Skeletal muscle tissue (tissue), 4 donors: ENCODE data around the gene TOM1L2. TPM values are rescaled to one million over a fixed set of nuclear protein-coding genes. Genes with fewer than 3 reads are reported as not detected.
A peak's percentile ranks its signal among the peaks of the same experiment; 100 is the strongest.

Experiments used
- H3K27ac ChIP-seq: one replicate; pipeline ENCODE4 v1.7.0; 2013; ENCODE audit warnings: mild to moderate bottlenecking, low read depth, low read length, inconsistent platforms
- H3K27me3 ChIP-seq, 3 donors: one replicate each; pipeline ENCODE4 v1.7.0; 2013; ENCODE audit warnings: low read length in 3 of 3; ENCODE audit not compliant: control insufficient read depth in 3 of 3, insufficient read depth in 3 of 3
- H3K36me3 ChIP-seq, 3 donors: one replicate each; pipeline ENCODE4 v1.7.0; 2013; ENCODE audit warnings: low read length in 3 of 3; ENCODE audit not compliant: control insufficient read depth in 3 of 3, insufficient read depth in 3 of 3
- H3K4me1 ChIP-seq, 3 donors: one replicate each; pipeline ENCODE4 v1.7.0; 2013; ENCODE audit warnings: low read length in 3 of 3, mild to moderate bottlenecking in 3 of 3; ENCODE audit not compliant: control insufficient read depth in 3 of 3, insufficient read depth in 3 of 3
- H3K4me3 ChIP-seq, 3 donors: one replicate each; pipeline ENCODE4 v1.7.0; 2013; ENCODE audit warnings: low read length in 3 of 3
- H3K9ac ChIP-seq, 3 donors: one replicate each; pipeline ENCODE4 v1.7.0; 2013; ENCODE audit warnings: low read length in 3 of 3, mild to moderate bottlenecking in 3 of 3, moderate library complexity in 2 of 3, low read depth in 1 of 3
- H3K9me3 ChIP-seq, 3 donors: one replicate each; pipeline ENCODE4 v1.7.0; 2013; ENCODE audit warnings: low read length in 3 of 3; ENCODE audit not compliant: control insufficient read depth in 3 of 3
- total RNA-seq: library from RNA; depleted of rRNA; stranded (reverse); fragments of >200 nt; gene quantifications from one replicate; pipeline ENCODE4 v1.2.3, GENCODE V29; 2014
- donor health status: Osteomylitis.

TOM1L2 gene
- total RNA-seq, 1 donor from 2014 or later = 14.1 TPM

- Histone ChIP-seq H3K27ac (peak overlapping the region; percentile 95), H3K9me3 (no peaks in the 10 kb centered on the region), H3K4me1 (peaks cover 74 to 83% (median 79%) of the 10 kb centered on the region in 3 donors), H3K4me3 (peak overlapping the region in 2 of 3 donors; percentile 45 to 48), H3K36me3 (peaks cover 70 to 73% (median 71%) of the 10 kb centered on the region in 3 donors), H3K9ac (peak overlapping the region; percentile 69 to 87 (median 70)), H3K27me3 (no peaks in the 10 kb centered on the region)
These were observed 157.2 kb downstream of the TOM1L2 start for GRCh38 chr17:17815062-17815406.

- H3K9me3 ChIP-seq = no peaks in the 10 kb centered on the region
- H3K27me3 ChIP-seq = no peaks in the 10 kb centered on the region
- peak overlapping the region in 2 of 3 donors; percentile 35 to 48 for H3K4me3 ChIP-seq
- H3K36me3 ChIP-seq = peaks cover 66 to 68% (median 67%) of the 10 kb centered on the region in 3 donors
- H3K27ac ChIP-seq = peak overlapping the region; percentile 95
- peak overlapping the region; percentile 12 to 87 (median 57) for H3K9ac ChIP-seq
- H3K4me1 ChIP-seq = peaks cover 68 to 77% (median 74%) of the 10 kb centered on the region in 3 donors
These were observed 157.8 kb downstream of the TOM1L2 start for GRCh38 chr17:17814162-17815061.

GRCh38 chr17:17813725-17814095, 158.5 kb downstream of the TOM1L2 start:
- Histone ChIP-seq H3K27ac (peak overlapping the region; percentile 95), H3K27me3 (no peaks in the 10 kb centered on the region), H3K4me3 (no peak overlapping the region), H3K9me3 (no peaks in the 10 kb centered on the region), H3K36me3 (peaks cover 59 to 61% (median 60%) of the 10 kb centered on the region in 3 donors), H3K4me1 (peaks cover 61 to 70% (median 67%) of the 10 kb centered on the region in 3 donors), H3K9ac (peak overlapping the region in 1 of 3 donors; percentile 87)

GRCh38 chr17:17813055-17813724, 159.0 kb downstream of the TOM1L2 start:
- H3K9ac ChIP-seq = no peak overlapping the region
- H3K4me3 ChIP-seq = no peak overlapping the region
- no peaks in the 10 kb centered on the region for H3K9me3 ChIP-seq
- peaks cover 56 to 65% (median 62%) of the 10 kb centered on the region in 3 donors for H3K4me1 ChIP-seq
- H3K27me3 ChIP-seq = no peaks in the 10 kb centered on the region
- H3K27ac ChIP-seq = no peak overlapping the region
- peaks cover 54 to 55% (median 55%) of the 10 kb centered on the region in 3 donors for H3K36me3 ChIP-seq

GRCh38 chr17:17812211-17813054, 159.8 kb downstream of the TOM1L2 start:
- no peaks in the 10 kb centered on the region for H3K27me3 ChIP-seq
- H3K36me3 ChIP-seq = peaks cover 49 to 51% (median 49%) of the 10 kb centered on the region in 3 donors
- no peaks in the 10 kb centered on the region for H3K9me3 ChIP-seq
- H3K9ac ChIP-seq = peak overlapping the region in 1 of 3 donors; percentile 16
- peak overlapping the region; percentile 7 for H3K27ac ChIP-seq
- H3K4me1 ChIP-seq = peaks cover 49 to 63% (median 55%) of the 10 kb centered on the region in 3 donors
- no peak overlapping the region for H3K4me3 ChIP-seq

GRCh38 chr17:17811381-17812210, 160.6 kb downstream of the TOM1L2 start:
- Histone ChIP-seq H3K27me3 (no peaks in the 10 kb centered on the region), H3K4me1 (peaks cover 44 to 56% (median 52%) of the 10 kb centered on the region in 3 donors), H3K36me3 (peaks cover 41 to 42% (median 41%) of the 10 kb centered on the region in 3 donors), H3K9ac (peak overlapping the region in 1 of 3 donors; percentile 25), H3K27ac (no peak overlapping the region), H3K9me3 (no peaks in the 10 kb centered on the region), H3K4me3 (no peak overlapping the region)

GRCh38 chr17:17810895-17811248, 161.3 kb downstream of the TOM1L2 start:
- peaks cover 35 to 37% (median 36%) of the 10 kb centered on the region in 3 donors for H3K36me3 ChIP-seq
- no peak overlapping the region for H3K9ac ChIP-seq
- no peak overlapping the region for H3K27ac ChIP-seq

GRCh38 chr17:17810084-17810894, 161.9 kb downstream of the TOM1L2 start:
- Histone ChIP-seq H3K4me3 (no peak overlapping the region), H3K9me3 (no peaks in the 10 kb centered on the region), H3K27me3 (no peaks in the 10 kb centered on the region), H3K36me3 (peaks cover 29 to 34% (median 32%) of the 10 kb centered on the region in 3 donors), H3K27ac (peak overlapping the region; percentile 36), H3K9ac (peak overlapping the region in 1 of 3 donors; percentile 16), H3K4me1 (peaks cover 40 to 57% (median 54%) of the 10 kb centered on the region in 3 donors)

More at GRCh38 chr17:17810895-17811248, 161.3 kb downstream of the TOM1L2 start:
- Histone ChIP-seq H3K4me3 (no peak overlapping the region), H3K4me1 (peaks cover 40 to 57% (median 54%) of the 10 kb centered on the region in 3 donors), H3K9me3 (no peaks in the 10 kb centered on the region), H3K27me3 (no peaks in the 10 kb centered on the region)
